GM23248 (cell line): ENCODE results near the gene GALNT8. TPM values are rescaled to one million over a fixed set of nuclear protein-coding genes. Genes with fewer than 3 reads are reported as not detected.

ENCODE experiments used
- DNase-seq: peaks from one replicate; pipeline ENCODE4 v3.0.0-alpha.2; 2015
- H2AFZ ChIP-seq: fragments of 200-600 bp; sonication (generic); 2 replicates; pipeline ENCODE4 v1.6.1; 2016; ENCODE audit warnings: antibody characterized with exemption
- H3F3A ChIP-seq: fragments of 200-600 bp; sonication (generic); 2 replicates; pipeline ENCODE4 v1.6.1; 2016; ENCODE audit warnings: mild to moderate bottlenecking, antibody characterized with exemption, mixed run types; ENCODE audit not compliant: insufficient read depth
- H3K27ac ChIP-seq: fragments of 200-600 bp; sonication (generic); 2 replicates; pipeline ENCODE4 v1.5.1; 2016; ENCODE audit warnings: mild to moderate bottlenecking
- H3K27me3 ChIP-seq: fragments of 200-600 bp; sonication (generic); replicated peaks from 2 replicates; pipeline ENCODE4 v1.6.1; 2016; ENCODE audit warnings: mild to moderate bottlenecking; ENCODE audit not compliant: insufficient read depth
- H3K36me3 ChIP-seq: fragments of 200-600 bp; sonication (generic); 2 replicates; pipeline ENCODE4 v1.6.1; 2016; ENCODE audit warnings: low read depth, mild to moderate bottlenecking
- H3K4me1 ChIP-seq: fragments of 200-600 bp; sonication (generic); 2 replicates; pipeline ENCODE4 v1.6.1; 2016; ENCODE audit warnings: mild to moderate bottlenecking; ENCODE audit not compliant: insufficient read depth
- H3K4me2 ChIP-seq: fragments of 200-600 bp; sonication (generic); one replicate; pipeline ENCODE4 v1.6.1; 2016; ENCODE audit warnings: mild to moderate bottlenecking; ENCODE audit not compliant: unreplicated experiment
- H3K4me3 ChIP-seq: fragments of 200-600 bp; sonication (generic); 2 replicates; pipeline ENCODE4 v1.5.1; 2016; ENCODE audit warnings: mild to moderate bottlenecking
- H3K79me2 ChIP-seq: fragments of 200-600 bp; sonication (generic); 2 replicates; pipeline ENCODE4 v1.6.1; 2016; ENCODE audit warnings: mild to moderate bottlenecking; ENCODE audit not compliant: insufficient read depth
- H3K9ac ChIP-seq: fragments of 200-600 bp; sonication (generic); 2 replicates; pipeline ENCODE4 v1.6.1; 2016; ENCODE audit warnings: mild to moderate bottlenecking
- H3K9me2 ChIP-seq: fragments of 200-600 bp; sonication (generic); 2 replicates; pipeline ENCODE4 v1.6.1; 2016; ENCODE audit warnings: mixed run types, mild to moderate bottlenecking, moderate library complexity; ENCODE audit not compliant: insufficient read depth
- H3K9me3 ChIP-seq: fragments of 200-600 bp; sonication (generic); one replicate; pipeline ENCODE4 v1.6.1; 2017; ENCODE audit warnings: low read depth
- H4K20me1 ChIP-seq: fragments of 200-600 bp; sonication (generic); 2 replicates; pipeline ENCODE4 v1.6.0; 2016; ENCODE audit not compliant: insufficient read depth
- EZH2 ChIP-seq: fragments of 200-600 bp; sonication (generic); IDR thresholded peaks from 2 replicates; pipeline ENCODE4 v1.6.1; 2018; ENCODE audit warnings: antibody characterized with exemption, mild to moderate bottlenecking; ENCODE audit not compliant: insufficient read depth, poor library complexity, severe bottlenecking
- EZH2phosphoT487 ChIP-seq: fragments of 200-600 bp; sonication (generic); IDR thresholded peaks from 2 replicates; pipeline ENCODE4 v1.6.1; 2018; ENCODE audit warnings: antibody characterized with exemption, moderate library complexity, mild to moderate bottlenecking, low read depth; ENCODE audit not compliant: insufficient read depth
- WGBS, 2 experiments: methylation state at CpG; one replicate each; pipeline ENCODE4 v1.1.6; 2015 to 2017; ENCODE audit warnings: low lambda C conversion rate in 2 of 2, low coverage in 1 of 2; ENCODE audit errors: missing lambda C conversion rate in 2 of 2; 5-methylcytosine and 5-hydroxymethylcytosine counted together
- in situ Hi-C: fragments of 300-500 bp; cut with MboI; formaldehyde crosslinking; loops from 2 replicates; pipeline ENCODE4 v1.15.0; 2020
- polyA plus RNA-seq: library from polyadenylated mRNA; unstranded; fragments of >200 nt; fragmentation: Nextera tagmentation; extraction: Ambion mirVana; gene quantifications from 2 replicates; pipeline ENCODE4 v1.2.1, GENCODE V29; 2016
- total RNA-seq: library from RNA; depleted of rRNA; stranded (reverse); fragments of >200 nt; shearing (Covaris generic); gene quantifications from 2 replicates; pipeline ENCODE4 v1.2.3, GENCODE V29; 2014

GALNT8 gene
- total and polyA plus RNA-seq, 2 experiments from 2014 or later, result not detected

GRCh38 chr12:4690760-4691159 is 29.4 kb upstream of the GALNT8 start:
- Histone ChIP-seq H3F3A (no peaks in the 10 kb centered on the region), H3K4me1 (no peaks in the 10 kb centered on the region), H2AFZ (no peak overlapping the region), H3K9me3 (no peaks in the 10 kb centered on the region), H3K79me2 (no peaks in the 10 kb centered on the region), H3K4me2 (no peak overlapping the region), H3K27me3 (no peaks in the 10 kb centered on the region), H3K36me3 (peaks cover 5% of the 10 kb centered on the region; the same call in 1 of the 2 replicates), H4K20me1 (no peaks in the 10 kb centered on the region), H3K9ac (no peak overlapping the region), H3K27ac (no peak overlapping the region), H3K9me2 (no peaks in the 10 kb centered on the region), H3K4me3 (no peak overlapping the region)
- TF ChIP-seq EZH2phosphoT487 (no peak), EZH2 (no peak)
- DNase-seq, result no peak
- WGBS, 2 experiments, result 97 to 98% methylated on average over 5 of the region's 5 CpGs
- in situ Hi-C loops, result no loop called here

GRCh38 chr12:4700621-4701026 is 19.6 kb upstream of the GALNT8 start:
- Histone ChIP-seq H3K4me2 (no peak overlapping the region), H3K9me2 (no peaks in the 10 kb centered on the region), H3K4me1 (no peaks in the 10 kb centered on the region), H3K9me3 (no peaks in the 10 kb centered on the region), H3F3A (no peaks in the 10 kb centered on the region), H3K79me2 (no peaks in the 10 kb centered on the region), H3K36me3 (no peaks in the 10 kb centered on the region), H4K20me1 (no peaks in the 10 kb centered on the region), H3K4me3 (no peak overlapping the region), H2AFZ (no peak overlapping the region), H3K27me3 (no peaks in the 10 kb centered on the region), H3K9ac (no peak overlapping the region), H3K27ac (no peak overlapping the region)
- in situ Hi-C loops, result no loop called here
- no peak for DNase-seq
- TF ChIP-seq EZH2 (no peak), EZH2phosphoT487 (no peak)
- 85 to 88% methylated on average over 10 of the region's 10 CpGs for WGBS, 2 experiments

- no peaks in the 10 kb centered on the region for H4K20me1 ChIP-seq
- no peaks in the 10 kb centered on the region for H3K79me2 ChIP-seq
- no peak overlapping the region for H3K27ac ChIP-seq
- H3F3A ChIP-seq, result no peaks in the 10 kb centered on the region
- no peaks in the 10 kb centered on the region for H3K36me3 ChIP-seq
- no peak overlapping the region for H3K9ac ChIP-seq
- WGBS, 2 experiments, result 65% methylated on average over 8 of the region's 8 CpGs
- no peak overlapping the region for H2AFZ ChIP-seq
- no peaks in the 10 kb centered on the region for H3K9me3 ChIP-seq
- H3K4me2 ChIP-seq, result no peak overlapping the region
- no peaks in the 10 kb centered on the region for H3K27me3 ChIP-seq
- no peaks in the 10 kb centered on the region for H3K9me2 ChIP-seq
- TF ChIP-seq EZH2phosphoT487 (no peak), EZH2 (no peak)
- H3K4me1 ChIP-seq, result no peaks in the 10 kb centered on the region
- H3K4me3 ChIP-seq, result no peak overlapping the region
- in situ Hi-C loops, result no loop called here
- peak; percentile 1 for DNase-seq
These were observed 18.6 kb upstream of the GALNT8 start for GRCh38 chr12:4701395-4702190.

- Histone ChIP-seq H3K4me2 (no peak overlapping the region), H3K36me3 (no peaks in the 10 kb centered on the region), H3K27me3 (no peaks in the 10 kb centered on the region; the same call in 1 of the 2 replicates), H2AFZ (no peak overlapping the region), H3K9ac (no peak overlapping the region), H3K4me3 (no peak overlapping the region), H3K9me3 (no peaks in the 10 kb centered on the region), H3K79me2 (no peaks in the 10 kb centered on the region), H3K4me1 (no peaks in the 10 kb centered on the region), H3F3A (no peaks in the 10 kb centered on the region), H3K27ac (no peak overlapping the region), H3K9me2 (no peaks in the 10 kb centered on the region), H4K20me1 (no peaks in the 10 kb centered on the region)
- WGBS, 2 experiments, result 80 to 86% methylated on average over 5 of the region's 5 CpGs
- DNase-seq, result no peak
- no peak for TF ChIP-seq EZH2
- TF ChIP-seq EZH2phosphoT487, result no peak
- in situ Hi-C loops, result no loop called here
These were observed 16.5 kb upstream of the GALNT8 start for GRCh38 chr12:4703676-4704075.
